Heart right ventricle (tissue), 16 donors: Measurements from ENCODE around the gene TUBA1A. TPM values are rescaled to one million over a fixed set of nuclear protein-coding genes. Genes with fewer than 3 reads are reported as not detected.

Experiments used
- ATAC-seq, 8 donors: fragments of 200-7000 bp; cut with Tn5 transposase; one replicate each; pipeline ENCODE4 v1.9.1; 2020; ENCODE audit warnings: mild to moderate bottlenecking in 8 of 8, moderate library complexity in 8 of 8, moderate number of reproducible peaks in 1 of 8
- DNase-seq, 2 donors: peaks; one replicate each; pipeline ENCODE4 v3.0.0-alpha.2; 2020
- H3K27ac ChIP-seq, 10 donors: fragments of 200-600 bp; sonication (generic) in 2 of 10; one replicate each; pipeline versions ENCODE4 v1.5.0 to v1.8.0; 2020 to 2022; ENCODE audit warnings: mild to moderate bottlenecking in 3 of 10
- H3K27me3 ChIP-seq, 7 donors: fragments of 200-600 bp; one replicate each; pipeline ENCODE4 v1.8.0; 2021 to 2022; ENCODE audit warnings: mild to moderate bottlenecking in 2 of 7
- H3K36me3 ChIP-seq, 9 donors: fragments of 200-600 bp; sonication (generic) in 1 of 9; one replicate each; pipeline versions ENCODE4 v1.5.0 to v1.8.0; 2020 to 2022; ENCODE audit warnings: mild to moderate bottlenecking in 2 of 9
- H3K4me1 ChIP-seq, 9 donors: fragments of 200-600 bp; sonication (generic) in 1 of 9; one replicate each; pipeline versions ENCODE4 v1.5.0 to v1.8.0; 2020 to 2022; ENCODE audit warnings: mild to moderate bottlenecking in 4 of 9
- H3K4me3 ChIP-seq, 10 donors: fragments of 200-600 bp; sonication (generic) in 2 of 10; one replicate each; pipeline versions ENCODE4 v1.5.0 to v1.8.0; 2020 to 2022; ENCODE audit warnings: mild to moderate bottlenecking in 7 of 10, moderate library complexity in 2 of 10
- H3K9me3 ChIP-seq, 11 donors: fragments of 200-600 bp in 10 of 11; sonication (generic) in 2 of 11; one replicate each; pipeline versions ENCODE4 v1.5.0 to v1.8.0; 2013 to 2022; ENCODE audit warnings: mild to moderate bottlenecking in 2 of 11, control low read depth in 1 of 11, moderate library complexity in 1 of 11
- CTCF ChIP-seq, 9 donors: fragments of 200-600 bp; sonication (generic) in 2 of 9; IDR thresholded peaks; one replicate each; pipeline versions ENCODE4 v1.5.0 to v1.8.0; 2021 to 2022; ENCODE audit warnings: antibody characterized with exemption in 9 of 9, mild to moderate bottlenecking in 5 of 9, moderate library complexity in 1 of 9
- WGBS, 2 donors: extraction: QIAGEN DNeasy Blood & Tissue Kit; methylation state at CpG; one replicate each; pipeline ENCODE4 v1.1.7; 2013; ENCODE audit warnings: inconsistent platforms in 1 of 2; 5-methylcytosine and 5-hydroxymethylcytosine counted together
- intact Hi-C, 10 donors: fragments of 100-400 bp; cut with DNase I; formaldehyde crosslinking; loops; one replicate each; pipeline versions ENCODE4 v1.11.1 to v1.14.2; 2022
- polyA plus RNA-seq, 2 donors: library from polyadenylated mRNA; stranded (reverse); fragments of 200-250 nt; gene quantifications; one replicate each; pipeline ENCODE4 v1.2.3, GENCODE V29; 2013
- total RNA-seq, 10 donors: library from RNA; stranded (reverse); fragmentation: NEBNext Ultra II Directional in 3 of 10; extraction: Animal tissue kit (Norgen Biotek cat#: 25700) in 3 of 10; gene quantifications; one replicate each; pipeline versions ENCODE4 v1.2.1 to v1.2.4, GENCODE V29; 2021 to 2023
- donor health status: Arrhythmogenic right ventricular cardiomyopathy.
- donor health status: ischemic (EF 13 %, LVEDD 7.1; RV severe dilation, severe dysfunction).
- donor health status: healthy with polysubstance abuse.
- donor health status: DM: no; HTN: yes; CAD: no.
- donor health status: DM: no; HTN: no; CAD: no.
- donor health status: ischemic (EF 25% LVEDD 6.9; RV normal size, moderate dysfunction).
- donor health status: ischemic (EF 25% LVEDD 5.7; RV mildly dilated, moderate dysfunction).
- donor health status: healthy.
- donor health status: DM: yes; HTN: yes; CAD: no.
- donor health status: Ischemic cardiomyopathy.
- donor health status: ischemic (EF 35%, LVEDD 5.7; RV mildly dilated, moderate dysfunction).
- donor health status: nonischemic (EF 11% LVEDD 7.7; RV severe dilation, severe dysfunction).
- donor health status: DM: yes; HTN: yes; CAD: no.
- donor health status: PGD.
- donor health status: ischemic (EF 29% LVEDD 5.4; RV normal size, mild dysfunction).
- donor health status: nonischemic (EF 23%, LVEDD 6.1; RV moderate dilation, normal function).

TUBA1A gene
- total and polyA plus RNA-seq, 12 donors, result 45.2 to 287 (median 134) TPM

- no peaks in the 10 kb centered on the region for H3K9me3 ChIP-seq
- WGBS, 2 donors, result 42 to 46% methylated on average over 25 of the region's 25 CpGs
- DNase-seq (peak; percentile 76 to 77), ATAC-seq (peak; percentile 27 to 89 (median 72))
- peak in 5 of 9 donors; percentile 9 to 39 (median 25) for TF ChIP-seq CTCF (IDR thresholded peaks at IDR 0.05)
- H3K4me1 ChIP-seq, result peaks cover 6 to 50% (median 25%) of the 10 kb centered on the region in 9 donors
- no peaks in the 10 kb centered on the region for H3K27me3 ChIP-seq
- peak overlapping the region; percentile 79 to 97 (median 94) for H3K27ac ChIP-seq
- intact Hi-C loops, result loop anchor here in 7 of 10 donors (1.0 to 10.0 kb wide), 8 partner anchors 44 to 171 kb away; partner anchors contain the start of genes TUBA1B (in 4 of the 7), TUBA1A (in 3 of the 7) and KMT2D (in 1 of the 7)
- H3K36me3 ChIP-seq, result no peaks in the 10 kb centered on the region
- peak overlapping the region in 7 of 10 donors; percentile 14 to 73 (median 25) for H3K4me3 ChIP-seq
Observed at GRCh38 chr12:49232940-49233841, 44.3 kb upstream of the TUBA1A start.

- WGBS, 2 donors, result 62 to 63% methylated on average over 9 of the region's 9 CpGs
- H3K27me3 ChIP-seq, result no peaks in the 10 kb centered on the region
- H3K4me3 ChIP-seq, result peak overlapping the region in 1 of 10 donors; percentile 73
- no peaks in the 10 kb centered on the region for H3K36me3 ChIP-seq
- DNase-seq (no peak), ATAC-seq (no peak)
- no peak for TF ChIP-seq CTCF (IDR thresholded peaks at IDR 0.05)
- peaks cover 6 to 50% (median 25%) of the 10 kb centered on the region in 9 donors for H3K4me1 ChIP-seq
- intact Hi-C loops, result loop anchor here in 6 of 10 donors (2.0 to 10.0 kb wide), 7 partner anchors 43 to 170 kb away; partner anchors contain the start of genes TUBA1B (in 4 of the 6), TUBA1A (in 3 of the 6) and KMT2D (in 1 of the 6)
- H3K9me3 ChIP-seq, result no peaks in the 10 kb centered on the region
- H3K27ac ChIP-seq, result peak overlapping the region; percentile 79 to 97 (median 94)
Observed at GRCh38 chr12:49231878-49232655, 43.2 kb upstream of the TUBA1A start.

- H3K27ac ChIP-seq, result peak overlapping the region in 2 of 10 donors; percentile 41 to 97
- H3K9me3 ChIP-seq, result no peaks in the 10 kb centered on the region
- intact Hi-C loops, result loop anchor here in 6 of 10 donors (5.0 to 10.0 kb wide), 6 partner anchors 43 to 168 kb away; partner anchors contain the start of genes TUBA1B (in 4 of the 6), TUBA1A (in 2 of the 6) and KMT2D (in 1 of the 6)
- H3K27me3 ChIP-seq, result no peaks in the 10 kb centered on the region
- no peaks in the 10 kb centered on the region for H3K36me3 ChIP-seq
- H3K4me1 ChIP-seq, result peaks cover 6 to 53% (median 25%) of the 10 kb centered on the region in 9 donors
- no peak for TF ChIP-seq CTCF (IDR thresholded peaks at IDR 0.05)
- no peak overlapping the region for H3K4me3 ChIP-seq
- no peak for DNase-seq
- ATAC-seq, result no peak
- 71 to 76% methylated on average over 3 of the region's 3 CpGs for WGBS, 2 donors
Observed at GRCh38 chr12:49230805-49231194, 41.9 kb upstream of the TUBA1A start.
